MCF 10A (cell line): Measurements from ENCODE around the gene ZG16. TPM values are rescaled to one million over a fixed set of nuclear protein-coding genes. Genes with fewer than 3 reads are reported as not detected.

Experiments used
- BruUV-seq: library from RNA; stranded (reverse); fragments of 400-500 nt; replicated peaks from 2 replicates; lab custom pipeline; 2021; lab: Mats Ljungman, UMichigan
- CTCF ChIA-PET: fragments of 300-600 bp; sonication (Branson Sonifier 250); formaldehyde crosslinking; extraction: SDS; loops from one replicate; lab custom pipeline; 2021; ENCODE audit warnings: antibody characterized with exemption, inconsistent platforms; lab: Yijun Ruan, JAX
- POLR2A ChIA-PET: fragments of 300-600, 350-650 bp; sonication (Branson Sonifier 250); formaldehyde crosslinking; extraction: SDS; loops from one replicate; lab custom pipeline; 2020; ENCODE audit warnings: antibody characterized with exemption, inconsistent platforms; lab: Yijun Ruan, JAX
- DNase-seq: peaks from one replicate; pipeline ENCODE4 v3.0.0-alpha.2; 2018; ENCODE audit not compliant: unreplicated experiment
- H3K27ac Mint-ChIP-seq: one replicate; pipeline ENCODE4 v1.8.0; 2022; ENCODE audit warnings: mild to moderate bottlenecking, low read depth, mixed read lengths; ENCODE audit not compliant: unreplicated experiment
- H3K27me3 Mint-ChIP-seq: one replicate; pipeline ENCODE4 v1.8.0; 2022; ENCODE audit warnings: mixed read lengths; ENCODE audit not compliant: insufficient read depth, unreplicated experiment
- H3K36me3 Mint-ChIP-seq: one replicate; pipeline ENCODE4 v1.8.0; 2022; ENCODE audit warnings: mild to moderate bottlenecking, moderate library complexity, mixed read lengths; ENCODE audit not compliant: insufficient read depth, unreplicated experiment
- H3K4me1 Mint-ChIP-seq: one replicate; pipeline ENCODE4 v1.8.0; 2022; ENCODE audit warnings: mixed read lengths; ENCODE audit not compliant: insufficient read depth, unreplicated experiment
- H3K4me3 Mint-ChIP-seq: one replicate; pipeline ENCODE4 v1.8.0; 2022; ENCODE audit warnings: mild to moderate bottlenecking, moderate library complexity, mixed read lengths; ENCODE audit not compliant: unreplicated experiment
- H3K9me3 Mint-ChIP-seq: one replicate; pipeline ENCODE4 v1.8.0; 2022; ENCODE audit warnings: mixed read lengths; ENCODE audit not compliant: unreplicated experiment
- CTCF ChIP-seq: fragments of 200-600 bp; IDR thresholded peaks from one replicate; pipeline ENCODE4 v1.8.0; 2022; ENCODE audit warnings: antibody characterized with exemption, mild to moderate bottlenecking; ENCODE audit not compliant: unreplicated experiment
- intact Hi-C: fragments of 100-400 bp; cut with micrococcal nuclease; formaldehyde crosslinking; loops from 2 replicates; pipeline ENCODE4 v1.14.1; 2022
- total RNA-seq: library from RNA; stranded (reverse); gene quantifications from 2 replicates; pipeline ENCODE4 v1.2.3, GENCODE V29; 2022

Gene ZG16
- total RNA-seq, 1 experiment from 2014 or later, result not detected

- no TSS peak for BruUV-seq
- Mint-ChIP-seq H3K4me1 (peaks cover 43% of the 10 kb centered on the region), H3K4me3 (peak overlapping the region; percentile 34), H3K36me3 (peaks cover 36% of the 10 kb centered on the region), H3K27me3 (no peaks in the 10 kb centered on the region), H3K9me3 (no peaks in the 10 kb centered on the region), H3K27ac (no peak overlapping the region)
- intact Hi-C loops, result no loop called here
- ChIA-PET POLR2A (no interaction called here), CTCF (no interaction called here)
- DNase-seq, result no peak
- no peak for TF ChIP-seq CTCF
Measured at GRCh38 chr16:29814592-29814991, 36.5 kb downstream of the ZG16 start.

GRCh38 chr16:29815032-29815721 is 37.1 kb downstream of the ZG16 start:
- peaks cover 47% of the 10 kb centered on the region for H3K4me1 Mint-ChIP-seq
- no TSS peak for BruUV-seq
- H3K36me3 Mint-ChIP-seq, result peaks cover 31% of the 10 kb centered on the region
- POLR2A ChIA-PET, result interaction anchor here (0.5 to 7.9 kb wide), 16 partner anchors 8 to 843 kb away, joined by 3 to 120 read pairs (median 4); partner anchors contain the start of genes ASPHD1, FBRS, HIRIP3 and KCTD13
- H3K27me3 Mint-ChIP-seq, result no peaks in the 10 kb centered on the region
- no peak for DNase-seq
- peak overlapping the region; percentile 94 for H3K27ac Mint-ChIP-seq
- CTCF ChIA-PET, result interaction anchor here (0.7 to 5.9 kb wide), 8 partner anchors 7 to 182 kb away, joined by 3 to 50 read pairs (median 4); partner anchors contain the start of gene MAZ
- H3K9me3 Mint-ChIP-seq, result no peaks in the 10 kb centered on the region
- intact Hi-C loops, result no loop called here
- no peak for TF ChIP-seq CTCF
- peak overlapping the region; percentile 89 for H3K4me3 Mint-ChIP-seq

- H3K27ac Mint-ChIP-seq, result peak within 1 kb of the TSS; percentile 94
- peaks cover 38% of the 10 kb centered on the region for H3K4me1 Mint-ChIP-seq
- H3K9me3 Mint-ChIP-seq, result no peaks in the 10 kb centered on the region
- POLR2A ChIA-PET, result interaction anchor here (0.5 to 7.9 kb wide), 21 partner anchors 8 to 842 kb away, joined by 3 to 120 read pairs (median 4); partner anchors contain the start of genes ASPHD1, FBRS, HIRIP3 and KCTD13
- peak; percentile 94 for TF ChIP-seq CTCF
- DNase-seq, result peak; percentile 98
- peaks cover 30% of the 10 kb centered on the region for H3K36me3 Mint-ChIP-seq
- BruUV-seq, result TSS peak; percentile 22
- intact Hi-C loops, result loop anchor here (1.0 to 2.0 kb wide), 2 partner anchors 26 to 115 kb away; partner anchors contain the start of gene KIF22
- CTCF ChIA-PET, result interaction anchor here (0.6 to 5.9 kb wide), 14 partner anchors 8 to 237 kb away, joined by 3 to 50 read pairs (median 4); partner anchors contain the start of gene MAZ
- H3K27me3 Mint-ChIP-seq, result no peaks in the 10 kb centered on the region
- H3K4me3 Mint-ChIP-seq, result peak within 1 kb of the TSS; percentile 89
Measured at GRCh38 chr16:29815793-29816693, 38.0 kb downstream of the ZG16 start, which contains the start of gene PAGR1. Gene PAGR1, plus strand, starts transcription at chr16:29816152. Its CDS starts 374 bp downstream, at chr16:29816526.
